Right lobe of liver (tissue), 6 donors: ENCODE measurements around the gene NBEA. TPM values are rescaled to one million over a fixed set of nuclear protein-coding genes. Genes with fewer than 3 reads are reported as not detected.

ENCODE experiments used
- ATAC-seq, 4 donors: fragments of 200-7000 bp; cut with Tn5 transposase; one replicate each; pipeline ENCODE4 v1.9.1; 2020; ENCODE audit warnings: mild to moderate bottlenecking in 4 of 4, moderate library complexity in 4 of 4
- DNase-seq, 3 donors: peaks; one replicate each; pipeline ENCODE4 v3.0.0-alpha.2; 2020
- H3K27ac ChIP-seq, 3 donors: fragments of 200-600 bp; one replicate each; pipeline ENCODE4 v1.8.0; 2022
- H3K27me3 ChIP-seq, 2 donors: fragments of 200-600 bp; one replicate each; pipeline ENCODE4 v1.8.0; 2022
- H3K36me3 ChIP-seq, 4 donors: fragments of 200-600 bp; sonication (generic) in 1 of 4; one replicate each; pipeline versions ENCODE4 v1.5.1 to v1.8.0; 2017 to 2022; ENCODE audit warnings: control low read depth in 1 of 4
- H3K4me1 ChIP-seq, 4 donors: fragments of 200-600 bp; sonication (generic) in 1 of 4; one replicate each; pipeline versions ENCODE4 v1.5.1 to v1.8.0; 2017 to 2022; ENCODE audit warnings: control low read depth in 1 of 4
- H3K4me3 ChIP-seq, 3 donors: fragments of 200-600 bp; one replicate each; pipeline ENCODE4 v1.8.0; 2022
- H3K9me3 ChIP-seq, 4 donors: fragments of 200-600 bp; sonication (generic) in 1 of 4; one replicate each; pipeline versions ENCODE4 v1.5.1 to v1.8.0; 2017 to 2022; ENCODE audit warnings: control low read depth in 1 of 4
- CTCF ChIP-seq, 4 donors: fragments of 200-600 bp in 3 of 4; fragments of 450-650 bp in 1 of 4; IDR thresholded peaks; one replicate each; pipeline versions ENCODE4 v1.5.1 to v1.8.0; 2016 to 2022; ENCODE audit warnings: antibody characterized with exemption in 4 of 4, mild to moderate bottlenecking in 2 of 4
- POLR2A ChIP-seq: fragments of 450-650 bp; IDR thresholded peaks from one replicate; pipeline ENCODE4 v1.6.1; 2017; ENCODE audit warnings: antibody characterized with exemption, mild to moderate bottlenecking
- WGBS: methylation state at CpG from one replicate; pipeline ENCODE4 v1.1.6; 2018; ENCODE audit warnings: low coverage, low lambda C conversion rate; ENCODE audit not compliant: insufficient coverage; ENCODE audit errors: missing lambda C conversion rate; 5-methylcytosine and 5-hydroxymethylcytosine counted together
- intact Hi-C, 2 donors: fragments of 100-400 bp; cut with DNase I; formaldehyde crosslinking; loops; one replicate each; pipeline versions ENCODE4 v1.11.2 to v1.14.1; 2022
- total RNA-seq, 6 experiments: library from RNA; depleted of rRNA in 2 of 6; stranded (reverse); fragments of >200 nt in 2 of 6; fragmentation: NEBNext Ultra II Directional in 3 of 6; extraction: Animal tissue kit (Norgen Biotek cat#: 25700) in 3 of 6; gene quantifications; one replicate each; pipeline versions ENCODE4 v1.1.0 to v1.2.4, GENCODE V29; 2016 to 2023
- donor health status: DM: no; HTN: yes; CAD: no.
- donor health status: DM: no; HTN: no; CAD: no.
- donor health status: DM: no; HTN: no; CAD: no.
- donor health status: DM: no; HTN: yes; CAD: no.
- donor health status: DM: no; HTN: yes; CAD: no.

NBEA gene
- total RNA-seq, 6 experiments from 2014 or later, result 0.62 to 1.7 (median 0.75) TPM

GRCh38 chr13:35213911-35214310 lies 271.8 kb downstream of the NBEA start:
- WGBS, result 66% methylated on average over 3 of the region's 3 CpGs
- no peak for ATAC-seq
- Histone ChIP-seq H3K4me1 (no peaks in the 10 kb centered on the region), H3K4me3 (no peak overlapping the region), H3K36me3 (no peaks in the 10 kb centered on the region), H3K9me3 (no peaks in the 10 kb centered on the region), H3K27me3 (no peaks in the 10 kb centered on the region), H3K27ac (no peak overlapping the region)
- TF ChIP-seq CTCF (IDR thresholded peaks at IDR 0.05) (no peak), POLR2A (no peak)
- intact Hi-C loops, result no loop called here
- DNase-seq, result no peak

GRCh38 chr13:35216131-35216530 lies 274.1 kb downstream of the NBEA start:
- DNase-seq (no peak), ATAC-seq (no peak)
- H3K27ac ChIP-seq, result no peak overlapping the region
- no peaks in the 10 kb centered on the region for H3K36me3 ChIP-seq
- no peak overlapping the region for H3K4me3 ChIP-seq
- no peaks in the 10 kb centered on the region for H3K27me3 ChIP-seq
- no peaks in the 10 kb centered on the region for H3K4me1 ChIP-seq
- TF ChIP-seq POLR2A, result no peak
- TF ChIP-seq CTCF (IDR thresholded peaks at IDR 0.05), result no peak
- 52% methylated on average over 2 of the region's 2 CpGs for WGBS
- intact Hi-C loops, result no loop called here
- H3K9me3 ChIP-seq, result no peaks in the 10 kb centered on the region

DNA sequence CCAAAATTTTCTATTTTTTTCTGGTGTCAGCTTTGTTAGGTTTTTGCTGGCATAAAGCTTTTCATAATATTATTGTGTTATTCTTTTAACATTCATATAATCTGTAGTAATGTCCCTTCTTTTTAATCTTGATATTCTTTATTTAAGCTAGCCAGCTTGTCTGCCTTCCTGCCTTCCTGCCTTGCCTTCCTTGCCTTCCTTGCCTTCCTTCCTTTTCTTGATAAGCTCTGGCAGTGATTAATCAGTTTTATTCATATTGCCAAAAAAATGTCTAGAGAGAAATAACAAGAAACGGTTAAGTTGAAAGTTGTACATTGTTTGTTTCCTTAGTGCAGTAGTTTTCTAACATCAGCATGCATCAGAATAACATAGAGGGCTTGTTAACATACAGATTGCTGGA lies 277.0 kb downstream of the NBEA start:
- H3K9me3 ChIP-seq, result no peaks in the 10 kb centered on the region
- TF ChIP-seq CTCF (IDR thresholded peaks at IDR 0.05) (no peak), POLR2A (no peak)
- no peaks in the 10 kb centered on the region for H3K4me1 ChIP-seq
- no peaks in the 10 kb centered on the region for H3K27me3 ChIP-seq
- H3K27ac ChIP-seq, result no peak overlapping the region
- ATAC-seq, result no peak
- intact Hi-C loops, result no loop called here
- WGBS, result 57% methylated on average over 1 of the region's 1 CpG
- no peak overlapping the region for H3K4me3 ChIP-seq
- no peaks in the 10 kb centered on the region for H3K36me3 ChIP-seq
- DNase-seq, result no peak

GRCh38 chr13:35225159-35225558 lies 283.1 kb downstream of the NBEA start:
- H3K9me3 ChIP-seq, result no peaks in the 10 kb centered on the region
- ATAC-seq (no peak), DNase-seq (no peak)
- H3K36me3 ChIP-seq, result no peaks in the 10 kb centered on the region
- no peak for TF ChIP-seq POLR2A
- TF ChIP-seq CTCF (IDR thresholded peaks at IDR 0.05), result no peak
- H3K27me3 ChIP-seq, result no peaks in the 10 kb centered on the region
- intact Hi-C loops, result no loop called here
- no peak overlapping the region for H3K4me3 ChIP-seq
- H3K27ac ChIP-seq, result no peak overlapping the region
- WGBS, result 33% methylated on average over 1 of the region's 1 CpG
- H3K4me1 ChIP-seq, result no peaks in the 10 kb centered on the region

- no peaks in the 10 kb centered on the region for H3K27me3 ChIP-seq
- TF ChIP-seq POLR2A, result no peak
- no peak for TF ChIP-seq CTCF (IDR thresholded peaks at IDR 0.05)
- ATAC-seq (no peak), DNase-seq (no peak)
- H3K4me3 ChIP-seq, result no peak overlapping the region
- WGBS, result 67% methylated on average over 2 of the region's 2 CpGs
- no peaks in the 10 kb centered on the region for H3K36me3 ChIP-seq
- no peaks in the 10 kb centered on the region for H3K4me1 ChIP-seq
- H3K27ac ChIP-seq, result no peak overlapping the region
- no peaks in the 10 kb centered on the region for H3K9me3 ChIP-seq
- intact Hi-C loops, result no loop called here
Measured at GRCh38 chr13:35225582-35225981, 283.5 kb downstream of the NBEA start.
